ENCODE measurements around the gene SMYD2. TPM values are rescaled to one million over a fixed set of nuclear protein-coding genes. Genes with fewer than 3 reads are reported as not detected.

The SMYD2 gene
- total RNA-seq, 1 experiment from 2014 or later: 6.4 TPM

DNA sequence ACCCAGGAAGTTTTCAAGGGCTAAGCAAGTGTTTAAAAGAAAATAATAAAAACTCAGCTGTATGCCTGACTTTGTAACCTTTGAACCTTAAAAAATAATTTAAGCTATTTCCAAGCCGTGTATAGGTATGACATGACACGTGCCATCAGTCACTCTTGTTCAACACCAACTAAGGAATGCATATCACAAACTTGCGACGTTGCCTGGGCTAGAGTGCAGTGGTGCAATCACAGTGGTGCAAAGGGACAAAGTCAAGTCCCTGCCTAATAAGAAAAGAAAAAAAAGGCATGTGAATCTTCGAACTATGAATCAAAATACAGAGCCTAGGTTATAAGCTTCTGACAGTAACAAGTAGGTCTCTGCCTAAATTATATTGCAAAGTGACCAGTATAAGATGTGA is 79.2 kb downstream of the SMYD2 start:
- ChIA-PET CTCF (no interaction called here), POLR2A (no interaction called here)
- peaks cover 78% of the 10 kb centered on the region for H3K36me3 Mint-ChIP-seq
- no peaks in the 10 kb centered on the region for H3K27me3 Mint-ChIP-seq (ENCODE audit: low read depth)
- H3K4me3 Mint-ChIP-seq: no peak overlapping the region
- TF ChIP-seq TEAD1 (CRISPR knock-in tag; IDR thresholded peaks at IDR 0.05) (no peak), HMGA2 (CRISPR knock-in tag; IDR thresholded peaks at IDR 0.05) (no peak), ATF2 (CRISPR knock-in tag; IDR thresholded peaks at IDR 0.05; ENCODE audit: borderline replicate concordance, low read depth) (no peak), ZMAT4 (CRISPR knock-in tag; IDR thresholded peaks at IDR 0.05) (no peak), ZNF532 (CRISPR knock-in tag; IDR thresholded peaks at IDR 0.05; ENCODE audit: borderline replicate concordance) (no peak), ZBTB21 (CRISPR knock-in tag; IDR thresholded peaks at IDR 0.05; ENCODE audit: borderline replicate concordance) (no peak), ZNF232 (CRISPR knock-in tag; IDR thresholded peaks at IDR 0.05) (no peak), MYBL2 (CRISPR knock-in tag; IDR thresholded peaks at IDR 0.05) (no peak), STAT6 (CRISPR knock-in tag; conservative IDR thresholded peaks at IDR 0.05; ENCODE audit: low read depth) (no peak)
- TF ChIP-seq, protein P1, sequence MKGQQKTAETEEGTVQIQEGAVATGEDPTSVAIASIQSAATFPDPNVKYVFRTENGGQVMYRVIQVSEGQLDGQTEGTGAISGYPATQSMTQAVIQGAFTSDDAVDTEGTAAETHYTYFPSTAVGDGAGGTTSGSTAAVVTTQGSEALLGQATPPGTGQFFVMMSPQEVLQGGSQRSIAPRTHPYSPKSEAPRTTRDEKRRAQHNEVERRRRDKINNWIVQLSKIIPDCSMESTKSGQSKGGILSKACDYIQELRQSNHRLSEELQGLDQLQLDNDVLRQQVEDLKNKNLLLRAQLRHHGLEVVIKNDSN (CRISPR knock-in tag; IDR thresholded peaks at IDR 0.05): no peak
- ATAC-seq (no peak), DNase-seq (ENCODE audit: low spot score) (no peak)
- H3K27ac Mint-ChIP-seq: no peak overlapping the region
- no peaks in the 10 kb centered on the region for H3K9me3 Mint-ChIP-seq
- H3K4me1 Mint-ChIP-seq: peaks cover 5% of the 10 kb centered on the region

GRCh38 chr1:214360525-214361164 is 79.7 kb downstream of the SMYD2 start:
- ChIA-PET CTCF (no interaction called here), POLR2A (no interaction called here)
- H3K36me3 Mint-ChIP-seq: peaks cover 74% of the 10 kb centered on the region
- H3K4me3 Mint-ChIP-seq: no peak overlapping the region
- DNase-seq (ENCODE audit: low spot score) (no peak), ATAC-seq (no peak)
- peak overlapping the region; percentile 21; the same call in 1 of the 2 replicates for H3K27ac Mint-ChIP-seq
- TF ChIP-seq, protein P2, sequence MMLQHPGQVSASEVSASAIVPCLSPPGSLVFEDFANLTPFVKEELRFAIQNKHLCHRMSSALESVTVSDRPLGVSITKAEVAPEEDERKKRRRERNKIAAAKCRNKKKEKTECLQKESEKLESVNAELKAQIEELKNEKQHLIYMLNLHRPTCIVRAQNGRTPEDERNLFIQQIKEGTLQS (CRISPR knock-in tag; conservative IDR thresholded peaks at IDR 0.05): no peak
- TF ChIP-seq ZNF671 (CRISPR knock-in tag; IDR thresholded peaks at IDR 0.05) (no peak), MXD4 (CRISPR knock-in tag; IDR thresholded peaks at IDR 0.05; ENCODE audit: borderline replicate concordance) (no peak), ELF4 (CRISPR knock-in tag; IDR thresholded peaks at IDR 0.05; ENCODE audit: low read depth) (no peak), JAZF1 (CRISPR knock-in tag; IDR thresholded peaks at IDR 0.05) (no peak)
- TF ChIP-seq, protein P3, sequence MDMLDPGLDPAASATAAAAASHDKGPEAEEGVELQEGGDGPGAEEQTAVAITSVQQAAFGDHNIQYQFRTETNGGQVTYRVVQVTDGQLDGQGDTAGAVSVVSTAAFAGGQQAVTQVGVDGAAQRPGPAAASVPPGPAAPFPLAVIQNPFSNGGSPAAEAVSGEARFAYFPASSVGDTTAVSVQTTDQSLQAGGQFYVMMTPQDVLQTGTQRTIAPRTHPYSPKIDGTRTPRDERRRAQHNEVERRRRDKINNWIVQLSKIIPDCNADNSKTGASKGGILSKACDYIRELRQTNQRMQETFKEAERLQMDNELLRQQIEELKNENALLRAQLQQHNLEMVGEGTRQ (CRISPR knock-in tag; IDR thresholded peaks at IDR 0.05): no peak
- TF ChIP-seq, protein P4, sequence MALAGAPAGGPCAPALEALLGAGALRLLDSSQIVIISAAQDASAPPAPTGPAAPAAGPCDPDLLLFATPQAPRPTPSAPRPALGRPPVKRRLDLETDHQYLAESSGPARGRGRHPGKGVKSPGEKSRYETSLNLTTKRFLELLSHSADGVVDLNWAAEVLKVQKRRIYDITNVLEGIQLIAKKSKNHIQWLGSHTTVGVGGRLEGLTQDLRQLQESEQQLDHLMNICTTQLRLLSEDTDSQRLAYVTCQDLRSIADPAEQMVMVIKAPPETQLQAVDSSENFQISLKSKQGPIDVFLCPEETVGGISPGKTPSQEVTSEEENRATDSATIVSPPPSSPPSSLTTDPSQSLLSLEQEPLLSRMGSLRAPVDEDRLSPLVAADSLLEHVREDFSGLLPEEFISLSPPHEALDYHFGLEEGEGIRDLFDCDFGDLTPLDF (CRISPR knock-in tag; IDR thresholded peaks at IDR 0.05): no peak
- H3K27me3 Mint-ChIP-seq (ENCODE audit: low read depth): no peaks in the 10 kb centered on the region
- H3K4me1 Mint-ChIP-seq: peaks cover under 1% of the 10 kb centered on the region
- H3K9me3 Mint-ChIP-seq: no peaks in the 10 kb centered on the region
